ENCODE results near the gene KCNT1. TPM values are rescaled to one million over a fixed set of nuclear protein-coding genes. Genes with fewer than 3 reads are reported as not detected.

The KCNT1 gene
- total RNA-seq, 1 donor from 2014 or later: not detected

DNA sequence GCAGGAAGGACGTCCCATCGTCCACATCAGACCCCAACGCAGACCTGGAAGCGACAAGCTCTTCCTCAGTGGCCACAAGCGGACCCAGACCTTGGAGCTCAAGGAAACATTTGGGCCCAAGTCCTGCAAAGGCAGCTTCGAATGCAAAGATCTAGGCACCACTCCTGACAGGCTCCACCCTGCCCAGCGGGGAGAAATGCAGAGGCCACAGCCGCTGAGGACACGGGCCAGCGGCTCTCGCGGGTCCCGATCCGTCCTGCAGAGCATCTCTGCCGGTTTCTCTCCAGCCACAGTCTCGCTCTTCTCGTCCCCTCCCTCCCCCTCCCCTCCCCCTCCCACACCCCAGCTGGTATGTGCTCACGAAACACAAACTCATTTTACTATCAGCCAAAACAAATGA is 7.6 kb upstream of the KCNT1 start:
- H3K4me2 ChIP-seq (ENCODE audit: low read length): no peak overlapping the region
- FAIRE-seq: no peak
- no peak overlapping the region for H2AFZ ChIP-seq (ENCODE audit: low read depth, low read length)
- no peaks in the 10 kb centered on the region for H3K79me2 ChIP-seq (ENCODE audit: insufficient read depth, low read length)
- no peak for TF ChIP-seq EZH2 (IDR thresholded peaks at IDR 0.05; ENCODE audit: insufficient read depth, low read length)
- TF ChIP-seq, protein P1, sequence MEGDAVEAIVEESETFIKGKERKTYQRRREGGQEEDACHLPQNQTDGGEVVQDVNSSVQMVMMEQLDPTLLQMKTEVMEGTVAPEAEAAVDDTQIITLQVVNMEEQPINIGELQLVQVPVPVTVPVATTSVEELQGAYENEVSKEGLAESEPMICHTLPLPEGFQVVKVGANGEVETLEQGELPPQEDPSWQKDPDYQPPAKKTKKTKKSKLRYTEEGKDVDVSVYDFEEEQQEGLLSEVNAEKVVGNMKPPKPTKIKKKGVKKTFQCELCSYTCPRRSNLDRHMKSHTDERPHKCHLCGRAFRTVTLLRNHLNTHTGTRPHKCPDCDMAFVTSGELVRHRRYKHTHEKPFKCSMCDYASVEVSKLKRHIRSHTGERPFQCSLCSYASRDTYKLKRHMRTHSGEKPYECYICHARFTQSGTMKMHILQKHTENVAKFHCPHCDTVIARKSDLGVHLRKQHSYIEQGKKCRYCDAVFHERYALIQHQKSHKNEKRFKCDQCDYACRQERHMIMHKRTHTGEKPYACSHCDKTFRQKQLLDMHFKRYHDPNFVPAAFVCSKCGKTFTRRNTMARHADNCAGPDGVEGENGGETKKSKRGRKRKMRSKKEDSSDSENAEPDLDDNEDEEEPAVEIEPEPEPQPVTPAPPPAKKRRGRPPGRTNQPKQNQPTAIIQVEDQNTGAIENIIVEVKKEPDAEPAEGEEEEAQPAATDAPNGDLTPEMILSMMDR (IDR thresholded peaks at IDR 0.05; ENCODE audit: insufficient read depth, low read depth, low read length): no peak
- Mint-ChIP-seq H3K27ac (ENCODE audit: unreplicated experiment) (no peak overlapping the region), H3K4me3 (ENCODE audit: unreplicated experiment) (no peak overlapping the region), H3K27me3 (ENCODE audit: low read depth, unreplicated experiment) (peaks cover 30% of the 10 kb centered on the region), H3K36me3 (ENCODE audit: low read depth, unreplicated experiment) (no peaks in the 10 kb centered on the region), H3K9me3 (ENCODE audit: unreplicated experiment) (no peaks in the 10 kb centered on the region), H3K4me1 (ENCODE audit: low read depth, unreplicated experiment) (peaks cover 9% of the 10 kb centered on the region)
- DNase-seq (ENCODE audit: low read depth): no peak
- no peak overlapping the region for H3K9ac ChIP-seq (ENCODE audit: low read length)
- no peaks in the 10 kb centered on the region for H4K20me1 ChIP-seq (ENCODE audit: insufficient read depth, low read length)
- no peak overlapping the region for H3K27ac ChIP-seq (ENCODE audit: low read depth, low read length)
- H3K4me1 ChIP-seq (ENCODE audit: insufficient read depth, low read length): no peaks in the 10 kb centered on the region
- H3K4me3 ChIP-seq (ENCODE audit: insufficient read depth, low read depth, low read length): no peak overlapping the region
- H3K36me3 ChIP-seq (ENCODE audit: insufficient read depth, low read length): no peaks in the 10 kb centered on the region
- no peaks in the 10 kb centered on the region for H3K9me3 ChIP-seq (ENCODE audit: insufficient read depth, low read depth, low read length)
- H3K27me3 ChIP-seq (ENCODE audit: insufficient read depth, low read length): no peaks in the 10 kb centered on the region

GRCh38 chr9:135695036-135695435 is 6.9 kb upstream of the KCNT1 start:
- Histone ChIP-seq H3K79me2 (ENCODE audit: insufficient read depth, low read length) (no peaks in the 10 kb centered on the region), H2AFZ (ENCODE audit: low read depth, low read length) (no peak overlapping the region), H3K9me3 (ENCODE audit: insufficient read depth, low read depth, low read length) (no peaks in the 10 kb centered on the region), H3K36me3 (ENCODE audit: insufficient read depth, low read length) (no peaks in the 10 kb centered on the region), H3K27me3 (ENCODE audit: insufficient read depth, low read length) (no peaks in the 10 kb centered on the region), H3K27ac (ENCODE audit: low read depth, low read length) (no peak overlapping the region), H3K9ac (ENCODE audit: low read length) (no peak overlapping the region), H3K4me3 (ENCODE audit: insufficient read depth, low read depth, low read length) (no peak overlapping the region), H4K20me1 (ENCODE audit: insufficient read depth, low read length) (no peaks in the 10 kb centered on the region), H3K4me1 (ENCODE audit: insufficient read depth, low read length) (no peaks in the 10 kb centered on the region), H3K4me2 (ENCODE audit: low read length) (no peak overlapping the region)
- Mint-ChIP-seq H3K9me3 (ENCODE audit: unreplicated experiment) (no peaks in the 10 kb centered on the region), H3K27ac (ENCODE audit: unreplicated experiment) (no peak overlapping the region), H3K36me3 (ENCODE audit: low read depth, unreplicated experiment) (no peaks in the 10 kb centered on the region), H3K4me3 (ENCODE audit: unreplicated experiment) (no peak overlapping the region), H3K27me3 (ENCODE audit: low read depth, unreplicated experiment) (peaks cover 23% of the 10 kb centered on the region), H3K4me1 (ENCODE audit: low read depth, unreplicated experiment) (peaks cover 9% of the 10 kb centered on the region)
- FAIRE-seq (no peak), DNase-seq (ENCODE audit: low read depth) (no peak)
- no peak for TF ChIP-seq EZH2 (IDR thresholded peaks at IDR 0.05; ENCODE audit: insufficient read depth, low read length)
- TF ChIP-seq, protein P1 (IDR thresholded peaks at IDR 0.05; ENCODE audit: insufficient read depth, low read depth, low read length): no peak

DNA sequence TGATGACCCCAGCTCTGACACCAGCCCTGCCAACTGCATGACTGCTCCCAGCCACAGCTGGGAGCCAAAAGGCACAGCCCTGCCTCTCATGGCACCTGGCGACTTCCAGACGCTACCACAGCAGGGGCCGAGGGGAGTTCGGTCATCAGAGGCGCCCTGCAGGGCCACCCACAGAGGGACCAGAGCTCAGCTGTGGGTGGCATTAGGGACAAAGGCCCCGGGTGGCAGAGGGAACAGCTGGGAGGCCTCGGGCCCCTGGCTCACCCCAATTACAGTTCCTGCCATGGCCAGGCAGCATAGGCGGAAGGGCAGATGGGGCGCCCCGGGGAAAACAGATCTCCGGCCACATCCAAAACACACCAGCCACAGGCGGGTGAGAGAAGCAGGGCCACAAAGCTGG is 6.3 kb upstream of the KCNT1 start:
- H3K27me3 Mint-ChIP-seq (ENCODE audit: low read depth, unreplicated experiment): peaks cover 23% of the 10 kb centered on the region
- no peaks in the 10 kb centered on the region for H3K36me3 ChIP-seq (ENCODE audit: insufficient read depth, low read length)
- DNase-seq (ENCODE audit: low read depth) (no peak), FAIRE-seq (no peak)
- H3K4me3 Mint-ChIP-seq (ENCODE audit: unreplicated experiment): no peak overlapping the region
- no peaks in the 10 kb centered on the region for H3K27me3 ChIP-seq (ENCODE audit: insufficient read depth, low read length)
- no peak overlapping the region for H3K4me2 ChIP-seq (ENCODE audit: low read length)
- H3K36me3 Mint-ChIP-seq (ENCODE audit: low read depth, unreplicated experiment): no peaks in the 10 kb centered on the region
- H3K4me3 ChIP-seq (ENCODE audit: insufficient read depth, low read depth, low read length): no peak overlapping the region
- H4K20me1 ChIP-seq (ENCODE audit: insufficient read depth, low read length): no peaks in the 10 kb centered on the region
- H3K9me3 Mint-ChIP-seq (ENCODE audit: unreplicated experiment): no peaks in the 10 kb centered on the region
- H3K4me1 ChIP-seq (ENCODE audit: insufficient read depth, low read length): no peaks in the 10 kb centered on the region
- no peak overlapping the region for H2AFZ ChIP-seq (ENCODE audit: low read depth, low read length)
- TF ChIP-seq, protein P1 (IDR thresholded peaks at IDR 0.05; ENCODE audit: insufficient read depth, low read depth, low read length): no peak
- no peak for TF ChIP-seq EZH2 (IDR thresholded peaks at IDR 0.05; ENCODE audit: insufficient read depth, low read length)
- no peaks in the 10 kb centered on the region for H3K9me3 ChIP-seq (ENCODE audit: insufficient read depth, low read depth, low read length)
- H3K27ac ChIP-seq (ENCODE audit: low read depth, low read length): no peak overlapping the region
- H3K27ac Mint-ChIP-seq (ENCODE audit: unreplicated experiment): no peak overlapping the region
- H3K9ac ChIP-seq (ENCODE audit: low read length): no peak overlapping the region
- no peaks in the 10 kb centered on the region for H3K79me2 ChIP-seq (ENCODE audit: insufficient read depth, low read length)
- peaks cover 9% of the 10 kb centered on the region for H3K4me1 Mint-ChIP-seq (ENCODE audit: low read depth, unreplicated experiment)
